ENCODE measurements around the gene PAF1. TPM values are rescaled to one million over a fixed set of nuclear protein-coding genes. Genes with fewer than 3 reads are reported as not detected.

PAF1 gene
- polyA plus RNA-seq, 1 donor from 2014 or later, result 37.3 TPM

GRCh38 chr19:39415111-39416046 is 24.5 kb upstream of the PAF1 start:
- Histone ChIP-seq H3K9me3 (ENCODE audit: low read length) (no peaks in the 10 kb centered on the region), H2AFZ (ENCODE audit: low read depth, low read length) (no peak overlapping the region), H3K79me2 (replicated peaks; ENCODE audit: insufficient read depth, low read length) (peaks cover 27% of the 10 kb centered on the region), H3K4me2 (ENCODE audit: low read length) (peak overlapping the region; percentile 97), H3K27ac (ENCODE audit: low read length) (no peak overlapping the region), H3K9ac (ENCODE audit: low read length) (peak overlapping the region; percentile 100), H3K36me3 (ENCODE audit: insufficient read depth, low read length) (no peaks in the 10 kb centered on the region), H3F3A (ENCODE audit: insufficient read depth, low read length, poor library complexity, severe bottlenecking) (no peaks in the 10 kb centered on the region), H4K20me1 (ENCODE audit: insufficient read depth) (no peaks in the 10 kb centered on the region), H3K4me3 (ENCODE audit: low read length) (peak overlapping the region; percentile 89), H3K9me2 (ENCODE audit: insufficient read depth, low read length) (no peaks in the 10 kb centered on the region), H3K27me3 (ENCODE audit: insufficient read depth, low read depth, low read length) (peaks cover 3% of the 10 kb centered on the region)
- TF ChIP-seq TAF1 (IDR thresholded peaks at IDR 0.05; ENCODE audit: low read depth) (no peak), REST (IDR thresholded peaks at IDR 0.05; ENCODE audit: borderline replicate concordance) (no peak), EP300 (conservative IDR thresholded peaks at IDR 0.05; ENCODE audit: poor library complexity, severe bottlenecking) (no peak), MXI1 (conservative IDR thresholded peaks at IDR 0.05; ENCODE audit: poor library complexity, severe bottlenecking) (no peak), RAD21 (conservative IDR thresholded peaks at IDR 0.05) (no peak), SMC3 (conservative IDR thresholded peaks at IDR 0.05; ENCODE audit: poor library complexity) (no peak), CTCF (IDR thresholded peaks at IDR 0.05; ENCODE audit: poor library complexity, severe bottlenecking) (no peak), EZH2 (IDR thresholded peaks at IDR 0.05; ENCODE audit: borderline replicate concordance, insufficient read depth, low read length, poor library complexity, severe bottlenecking) (no peak), POLR2AphosphoS5 (IDR thresholded peaks at IDR 0.05) (no peak)

- peak overlapping the region; percentile 73 for H2AFZ ChIP-seq (ENCODE audit: low read depth, low read length)
- H3K4me2 ChIP-seq (ENCODE audit: low read length), result peak overlapping the region; percentile 97
- peak overlapping the region; percentile 100 for H3K9ac ChIP-seq (ENCODE audit: low read length)
- no peaks in the 10 kb centered on the region for H3K9me3 ChIP-seq (ENCODE audit: low read length)
- no peaks in the 10 kb centered on the region for H3K9me2 ChIP-seq (ENCODE audit: insufficient read depth, low read length)
- no peaks in the 10 kb centered on the region for H3K36me3 ChIP-seq (ENCODE audit: insufficient read depth, low read length)
- H3K4me3 ChIP-seq (ENCODE audit: low read length), result peak overlapping the region; percentile 89
- H3F3A ChIP-seq (ENCODE audit: insufficient read depth, low read length, poor library complexity, severe bottlenecking), result no peaks in the 10 kb centered on the region
- peak; percentile 60 for TF ChIP-seq REST (IDR thresholded peaks at IDR 0.05; ENCODE audit: borderline replicate concordance)
- TF ChIP-seq SMC3 (conservative IDR thresholded peaks at IDR 0.05; ENCODE audit: poor library complexity), result no peak
- TF ChIP-seq CTCF (IDR thresholded peaks at IDR 0.05; ENCODE audit: poor library complexity, severe bottlenecking), result peak; percentile 33
- no peak for TF ChIP-seq RAD21 (conservative IDR thresholded peaks at IDR 0.05)
- peak; percentile 26 for TF ChIP-seq POLR2AphosphoS5 (IDR thresholded peaks at IDR 0.05)
- no peak for TF ChIP-seq EP300 (conservative IDR thresholded peaks at IDR 0.05; ENCODE audit: poor library complexity, severe bottlenecking)
- TF ChIP-seq TAF1 (IDR thresholded peaks at IDR 0.05; ENCODE audit: low read depth), result peak; percentile 30
- peak; percentile 27 for TF ChIP-seq MXI1 (conservative IDR thresholded peaks at IDR 0.05; ENCODE audit: poor library complexity, severe bottlenecking)
- no peaks in the 10 kb centered on the region for H4K20me1 ChIP-seq (ENCODE audit: insufficient read depth)
- peak overlapping the region; percentile 99 for H3K27ac ChIP-seq (ENCODE audit: low read length)
- peaks cover 27% of the 10 kb centered on the region for H3K79me2 ChIP-seq (replicated peaks; ENCODE audit: insufficient read depth, low read length)
- H3K27me3 ChIP-seq (ENCODE audit: insufficient read depth, low read depth, low read length), result peaks cover 16% of the 10 kb centered on the region
These were observed 23.2 kb upstream of the PAF1 start for GRCh38 chr19:39413911-39414608.

Measured in neural cell (in vitro differentiated cells).